HG03095 (cell line): Measurements from ENCODE around the gene NCBP3.

ENCODE experiments used
- ATAC-seq: cut with Tn5 transposase; IDR thresholded peaks from one replicate; pipeline ENCODE4 v1.9.1; 2021; ENCODE audit warnings: moderate library complexity; ENCODE audit not compliant: unreplicated experiment

The NCBP3 gene

GRCh38 chr17:3761036-3761917, 84.8 kb downstream of the NCBP3 start:
- ATAC-seq: no peak

DNA sequence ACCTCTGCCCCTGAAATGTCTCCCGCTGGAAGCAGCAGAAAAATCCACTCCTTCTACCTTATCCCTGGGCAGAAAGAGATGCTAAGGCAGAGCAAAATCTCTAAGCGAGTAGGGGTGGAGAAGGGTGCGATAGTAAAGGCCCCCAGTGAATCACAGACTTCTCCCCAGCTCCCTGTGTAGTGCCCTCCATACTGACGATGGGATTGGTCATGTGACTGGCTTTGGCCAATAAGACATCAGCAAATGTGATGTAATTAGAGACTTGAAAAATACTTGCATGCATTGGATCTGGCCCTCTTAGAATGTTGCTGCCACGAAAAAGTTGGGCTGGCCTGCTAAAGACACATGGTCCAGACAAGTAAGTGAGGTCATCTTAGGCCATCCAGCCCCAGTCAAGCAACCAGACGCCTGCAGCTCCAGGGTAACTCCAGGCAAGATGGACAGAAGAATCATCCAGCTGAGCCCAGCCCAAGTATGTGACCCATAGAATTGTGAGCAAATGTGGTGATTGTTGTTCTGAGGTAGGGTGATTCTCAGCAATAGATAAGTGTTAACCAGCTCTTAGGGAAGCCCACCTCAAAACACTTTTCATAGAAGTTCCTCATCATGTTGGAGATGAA, 86.3 kb downstream of the NCBP3 start:
- ATAC-seq: no peak

DNA sequence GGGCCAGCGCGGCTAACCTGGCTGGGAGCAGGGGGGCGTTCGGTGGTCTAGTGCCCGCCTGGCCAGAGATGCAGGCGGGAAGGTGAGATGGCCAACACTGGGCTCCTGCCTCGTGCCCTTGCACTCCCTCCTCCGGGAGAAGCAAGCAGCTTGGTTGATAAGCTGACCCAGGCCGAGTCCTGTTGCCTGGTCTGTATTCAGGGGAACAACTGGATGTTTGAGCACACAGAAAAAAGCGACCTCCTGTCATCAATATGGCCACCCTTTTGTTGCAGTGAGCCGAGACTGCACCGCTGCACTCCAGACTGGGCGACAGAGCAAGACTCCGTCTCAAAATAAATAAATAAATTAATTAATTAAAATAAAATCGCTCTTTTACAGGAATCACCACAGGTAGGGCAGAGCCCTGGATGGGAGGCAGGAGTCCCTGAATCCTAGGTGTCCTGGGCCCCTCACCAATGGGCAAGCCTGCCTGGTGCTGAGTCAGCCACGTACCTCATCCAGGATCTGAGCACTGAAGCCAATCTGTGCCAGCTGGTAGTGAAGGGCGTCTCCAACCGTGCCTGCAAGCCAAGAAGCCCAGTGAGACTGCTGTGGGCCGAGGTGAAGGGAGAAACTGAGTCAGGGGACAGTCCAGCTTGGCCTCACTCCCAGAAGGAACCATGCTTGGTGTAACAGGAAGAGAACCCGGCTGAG, 90.6 kb downstream of the NCBP3 start:
- ATAC-seq: no peak

DNA sequence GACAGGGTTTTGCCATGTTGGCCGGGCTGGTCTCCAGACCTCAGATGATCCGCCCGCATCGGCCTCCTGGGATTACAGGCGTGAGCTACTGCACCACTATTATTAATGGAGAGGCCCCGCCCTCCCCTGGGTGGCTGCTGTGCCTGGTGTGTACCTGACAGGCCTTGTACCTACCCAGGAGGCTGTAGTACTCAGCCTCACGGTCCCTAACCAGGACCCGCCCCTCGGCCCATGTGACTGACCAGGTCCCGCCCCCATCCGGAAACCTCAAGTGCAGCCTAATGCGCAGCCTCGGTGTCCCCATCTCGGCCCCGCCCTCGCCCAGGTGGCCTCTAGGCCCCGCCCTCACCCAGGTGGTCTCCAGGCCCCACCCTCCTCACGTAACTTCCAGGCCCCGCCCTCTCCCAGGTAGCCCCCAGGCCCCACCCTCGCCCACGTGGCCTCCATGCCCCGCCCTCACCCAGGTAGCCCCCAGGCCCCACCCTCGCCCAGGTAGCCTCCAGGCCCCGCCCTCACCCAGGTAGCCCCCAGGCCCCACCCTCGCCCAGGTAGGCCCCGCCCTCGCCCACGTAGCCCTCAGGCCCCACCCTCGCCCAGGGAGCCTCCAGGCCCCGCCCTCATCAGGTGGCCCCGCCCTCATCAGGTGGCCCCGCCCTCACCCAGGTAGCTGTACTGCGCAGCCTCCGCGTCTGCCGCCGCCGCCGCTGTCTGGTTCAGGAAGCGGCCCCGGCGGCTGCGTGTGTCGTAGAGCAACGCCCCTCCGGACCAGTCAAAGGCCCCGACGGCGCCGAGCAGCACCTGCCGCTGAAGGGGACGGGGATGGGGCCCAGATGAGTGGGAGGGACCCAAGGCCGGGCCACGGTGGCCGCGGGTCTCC, 91.3 kb downstream of the NCBP3 start:
- no peak for ATAC-seq

- no peak for ATAC-seq
Observed at GRCh38 chr17:3754066-3754457, 92.0 kb downstream of the NCBP3 start.

- ATAC-seq: no peak
Observed at GRCh38 chr17:3753624-3754023, 92.4 kb downstream of the NCBP3 start.
